ENCODE data around the gene CNTNAP5.

Gene CNTNAP5

DNA sequence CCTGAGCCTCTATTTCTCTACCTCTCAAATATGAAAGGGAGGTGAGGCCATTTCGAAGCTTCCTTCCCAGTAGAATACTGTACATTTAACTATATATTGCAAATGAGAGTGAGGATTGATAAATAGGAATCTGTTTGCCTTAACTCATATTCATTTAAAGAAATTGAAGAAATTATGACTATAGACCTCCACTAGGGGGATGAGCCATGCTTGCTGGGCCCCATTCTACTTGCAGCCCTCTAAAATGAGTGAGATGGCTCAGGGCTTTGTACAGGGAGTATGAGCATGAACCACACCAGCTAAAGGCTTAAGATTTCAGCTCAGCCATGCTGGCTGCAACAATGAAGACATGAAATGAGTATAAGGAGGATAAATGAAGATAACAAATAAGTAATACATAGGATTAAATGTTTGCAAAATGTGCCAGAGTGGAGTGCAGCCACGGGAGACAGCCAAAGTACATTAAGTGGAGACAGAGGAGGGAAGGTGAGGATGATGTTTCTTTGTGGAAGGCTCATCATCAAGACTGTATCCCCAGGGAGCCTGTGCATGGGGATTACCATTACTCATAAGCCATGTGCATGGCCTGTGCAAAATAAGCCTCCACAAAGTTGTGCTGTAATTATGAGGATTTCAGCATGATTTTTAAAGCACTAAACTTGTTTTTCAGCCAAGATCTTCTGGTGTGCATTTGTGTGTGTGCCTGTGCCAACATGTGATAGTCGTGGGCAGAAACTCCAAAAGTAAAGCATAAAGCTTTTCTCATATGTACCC, 300.8 kb downstream of the CNTNAP5 start:
- TF ChIP-seq EZH2phosphoT487 (IDR thresholded peaks at IDR 0.05; ENCODE audit: borderline replicate concordance) (no peak), CTCF (conservative IDR thresholded peaks at IDR 0.05; ENCODE audit: low read length) (peak; percentile 40)
- Histone ChIP-seq H3K9ac (ENCODE audit: low read depth, low read length, poor library complexity, severe bottlenecking) (no peak overlapping the region), H3K27me3 (ENCODE audit: insufficient read depth, low read length, poor library complexity, severe bottlenecking) (no peaks in the 10 kb centered on the region), H3K36me3 (ENCODE audit: insufficient read depth, low read length) (no peaks in the 10 kb centered on the region), H3K4me3 (ENCODE audit: low read length, poor library complexity, severe bottlenecking) (no peak overlapping the region), H3K4me1 (ENCODE audit: insufficient read depth, low read length, poor library complexity, severe bottlenecking) (no peaks in the 10 kb centered on the region), H3F3A (ENCODE audit: low read depth) (no peaks in the 10 kb centered on the region), H3K9me3 (ENCODE audit: insufficient read depth, low read depth, low read length) (no peaks in the 10 kb centered on the region), H3K79me2 (ENCODE audit: insufficient read depth, low read length) (no peaks in the 10 kb centered on the region), H4K20me1 (ENCODE audit: insufficient read depth, low read length, poor library complexity, severe bottlenecking) (no peaks in the 10 kb centered on the region), H3K9me2 (replicated peaks; ENCODE audit: low read depth, low read length) (no peaks in the 10 kb centered on the region), H2AFZ (ENCODE audit: low read length) (no peak overlapping the region), H3K4me2 (ENCODE audit: low read depth, low read length, poor library complexity, severe bottlenecking) (no peak overlapping the region)

DNA sequence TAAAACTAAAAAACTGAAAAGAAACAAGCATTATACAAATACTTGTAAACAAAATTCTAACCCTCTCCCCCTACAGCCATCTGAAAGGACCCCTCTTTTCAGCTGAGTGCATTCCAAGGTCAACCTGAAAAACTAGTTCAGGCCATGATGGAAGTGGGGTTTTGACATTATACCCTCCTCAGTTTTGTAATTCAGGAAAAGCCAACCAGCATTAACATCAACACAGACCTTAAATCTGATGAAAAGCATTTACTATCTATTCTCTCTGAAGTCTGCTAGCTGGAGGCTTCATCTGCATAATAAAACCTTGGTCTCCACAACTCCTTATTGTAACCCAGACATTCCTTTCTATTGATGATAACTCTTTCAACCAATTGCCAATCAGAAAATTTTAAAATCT, 302.2 kb downstream of the CNTNAP5 start:
- Histone ChIP-seq H3K4me2 (ENCODE audit: low read depth, low read length, poor library complexity, severe bottlenecking) (no peak overlapping the region), H3K4me1 (ENCODE audit: insufficient read depth, low read length, poor library complexity, severe bottlenecking) (no peaks in the 10 kb centered on the region), H3K4me3 (ENCODE audit: low read length, poor library complexity, severe bottlenecking) (no peak overlapping the region), H3K79me2 (ENCODE audit: insufficient read depth, low read length) (no peaks in the 10 kb centered on the region), H3F3A (ENCODE audit: low read depth) (no peaks in the 10 kb centered on the region), H3K9ac (ENCODE audit: low read depth, low read length, poor library complexity, severe bottlenecking) (no peak overlapping the region), H2AFZ (ENCODE audit: low read length) (no peak overlapping the region), H3K9me2 (replicated peaks; ENCODE audit: low read depth, low read length) (no peaks in the 10 kb centered on the region), H3K36me3 (ENCODE audit: insufficient read depth, low read length) (no peaks in the 10 kb centered on the region), H3K27me3 (ENCODE audit: insufficient read depth, low read length, poor library complexity, severe bottlenecking) (no peaks in the 10 kb centered on the region), H3K9me3 (ENCODE audit: insufficient read depth, low read depth, low read length) (no peaks in the 10 kb centered on the region), H4K20me1 (ENCODE audit: insufficient read depth, low read length, poor library complexity, severe bottlenecking) (no peaks in the 10 kb centered on the region)
- TF ChIP-seq CTCF (conservative IDR thresholded peaks at IDR 0.05; ENCODE audit: low read length): no peak
- no peak for TF ChIP-seq EZH2phosphoT487 (IDR thresholded peaks at IDR 0.05; ENCODE audit: borderline replicate concordance)

DNA sequence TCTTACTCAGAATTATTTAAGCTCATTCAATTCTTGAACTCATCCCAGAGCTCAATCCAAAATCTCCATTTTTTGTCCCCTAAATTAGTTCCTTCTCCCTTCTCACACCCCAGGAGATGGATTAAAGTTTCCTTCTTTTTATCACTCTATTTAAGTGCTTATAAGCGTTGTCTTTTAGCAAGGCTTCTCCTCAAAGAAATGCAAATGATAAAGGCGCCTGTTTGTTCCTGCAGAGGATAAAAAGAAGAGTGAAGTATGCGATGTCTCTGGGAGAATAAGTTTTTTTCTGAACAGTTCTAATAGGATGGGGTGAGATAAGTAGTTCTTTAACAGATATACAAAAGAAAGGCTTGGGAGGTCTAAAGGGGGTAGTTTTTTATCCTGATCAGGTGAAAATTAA, 303.3 kb downstream of the CNTNAP5 start:
- no peak overlapping the region for H3K4me3 ChIP-seq (ENCODE audit: low read length, poor library complexity, severe bottlenecking)
- no peak overlapping the region for H3K9ac ChIP-seq (ENCODE audit: low read depth, low read length, poor library complexity, severe bottlenecking)
- H3F3A ChIP-seq (ENCODE audit: low read depth): no peaks in the 10 kb centered on the region
- H3K79me2 ChIP-seq (ENCODE audit: insufficient read depth, low read length): no peaks in the 10 kb centered on the region
- H3K9me2 ChIP-seq (replicated peaks; ENCODE audit: low read depth, low read length): no peaks in the 10 kb centered on the region
- H3K9me3 ChIP-seq (ENCODE audit: insufficient read depth, low read depth, low read length): no peaks in the 10 kb centered on the region
- no peak for TF ChIP-seq CTCF (conservative IDR thresholded peaks at IDR 0.05; ENCODE audit: low read length)
- H3K4me2 ChIP-seq (ENCODE audit: low read depth, low read length, poor library complexity, severe bottlenecking): no peak overlapping the region
- no peaks in the 10 kb centered on the region for H4K20me1 ChIP-seq (ENCODE audit: insufficient read depth, low read length, poor library complexity, severe bottlenecking)
- no peak overlapping the region for H2AFZ ChIP-seq (ENCODE audit: low read length)
- no peaks in the 10 kb centered on the region for H3K4me1 ChIP-seq (ENCODE audit: insufficient read depth, low read length, poor library complexity, severe bottlenecking)
- no peaks in the 10 kb centered on the region for H3K36me3 ChIP-seq (ENCODE audit: insufficient read depth, low read length)
- H3K27me3 ChIP-seq (ENCODE audit: insufficient read depth, low read length, poor library complexity, severe bottlenecking): no peaks in the 10 kb centered on the region
